Stimulated activated CD4-positive, alpha-beta T cell treated with anti-CD3 and anti-CD28 coated beads, Interleukin-4, amount 100 ng/mL, for 24 hours (primary cell): Measurements from ENCODE around the gene OGDH.
"Not testable (repeated sequence)": the region's sequence is repeated elsewhere in the genome, so short reads cannot be mapped to it uniquely, and the experiment has no call there.

Experiments
- DNase-seq: peaks from one replicate; pipeline ENCODE4 v3.0.0-alpha.2; 2020

The OGDH gene

GRCh38 chr7:44581879-44582603 is 24.4 kb upstream of the OGDH start, which contains the start of gene TMED4:
Gene TMED4, minus strand, starts transcription at chr7:44582231. Its CDS starts 25 bp downstream, at chr7:44582206.
- peak; percentile 100 for DNase-seq

GRCh38 chr7:44583146-44583865 is 23.1 kb upstream of the OGDH start:
- no peak for DNase-seq

- peak; percentile 71 for DNase-seq
These were observed 18.4 kb upstream of the OGDH start for GRCh38 chr7:44587843-44588711.

GRCh38 chr7:44590910-44591309 is 15.5 kb upstream of the OGDH start:
- DNase-seq: no peak

GRCh38 chr7:44595934-44596635 is 10.3 kb upstream of the OGDH start:
- DNase-seq: no peak

GRCh38 chr7:44597181-44597580 is 9.2 kb upstream of the OGDH start:
- DNase-seq: not testable (repeated sequence)

- DNase-seq: no peak
These were observed 7.2 kb upstream of the OGDH start for GRCh38 chr7:44599222-44599621.

- no peak for DNase-seq
These were observed 3.9 kb upstream of the OGDH start for GRCh38 chr7:44602576-44602910.

GRCh38 chr7:44603193-44603592 is 3.2 kb upstream of the OGDH start:
- DNase-seq: no peak

- no peak for DNase-seq
These were observed 1.5 kb upstream of the OGDH start for GRCh38 chr7:44604941-44605340.

GRCh38 chr7:44607141-44608068 is 978 bp downstream of the OGDH start:
- DNase-seq: no peak

GRCh38 chr7:44608916-44609648 is 2.7 kb downstream of the OGDH start:
- DNase-seq: no peak

- DNase-seq: no peak
These were observed 3.4 kb downstream of the OGDH start for GRCh38 chr7:44609829-44610228.

- DNase-seq: no peak
These were observed 8.8 kb downstream of the OGDH start for GRCh38 chr7:44615149-44615611.

- DNase-seq: no peak
These were observed 9.4 kb downstream of the OGDH start for GRCh38 chr7:44615793-44616192.

- DNase-seq: no peak
These were observed 10.1 kb downstream of the OGDH start for GRCh38 chr7:44616545-44616944.

GRCh38 chr7:44617225-44617890 is 10.9 kb downstream of the OGDH start:
- DNase-seq: peak; percentile 59

GRCh38 chr7:44618045-44618444 is 11.6 kb downstream of the OGDH start:
- no peak for DNase-seq

- peak; percentile 51 for DNase-seq
These were observed 12.3 kb downstream of the OGDH start for GRCh38 chr7:44618753-44619152.

GRCh38 chr7:44621034-44621749 is 14.8 kb downstream of the OGDH start:
- no peak for DNase-seq
